ENCODE results near the gene BIK.

GRCh38 chr22:43150731-43151206 is 40.2 kb downstream of the BIK start:
- no peak for TF ChIP-seq CTCF (conservative IDR thresholded peaks at IDR 0.05 in 1 of 2, IDR thresholded peaks at IDR 0.05 in 1 of 2; ENCODE audit: low read depth in 1 of 2, low read length in 2 of 2)
- no peak for TF ChIP-seq EZH2 (IDR thresholded peaks at IDR 0.05; ENCODE audit: low read length, missing control alignments)

Measured in fibroblast of lung (primary cell).